PC-3 (cell line): ENCODE measurements around the gene TTC39B.

Source experiments
- EZH2phosphoT487 ChIP-seq: fragments of 300-600 bp; sonication (generic); IDR thresholded peaks from 2 replicates; pipeline ENCODE4 v1.6.1; 2018; ENCODE audit warnings: mild to moderate bottlenecking, antibody characterized with exemption, low read length, borderline replicate concordance
- TF ChIP-seq, protein P1 (sequence below): fragments of 300-600 bp; sonication (generic); conservative IDR thresholded peaks from 2 replicates; pipeline ENCODE4 v1.5.1; 2017; ENCODE audit warnings: antibody characterized with exemption, low read depth, mild to moderate bottlenecking, low read length

DNA sequence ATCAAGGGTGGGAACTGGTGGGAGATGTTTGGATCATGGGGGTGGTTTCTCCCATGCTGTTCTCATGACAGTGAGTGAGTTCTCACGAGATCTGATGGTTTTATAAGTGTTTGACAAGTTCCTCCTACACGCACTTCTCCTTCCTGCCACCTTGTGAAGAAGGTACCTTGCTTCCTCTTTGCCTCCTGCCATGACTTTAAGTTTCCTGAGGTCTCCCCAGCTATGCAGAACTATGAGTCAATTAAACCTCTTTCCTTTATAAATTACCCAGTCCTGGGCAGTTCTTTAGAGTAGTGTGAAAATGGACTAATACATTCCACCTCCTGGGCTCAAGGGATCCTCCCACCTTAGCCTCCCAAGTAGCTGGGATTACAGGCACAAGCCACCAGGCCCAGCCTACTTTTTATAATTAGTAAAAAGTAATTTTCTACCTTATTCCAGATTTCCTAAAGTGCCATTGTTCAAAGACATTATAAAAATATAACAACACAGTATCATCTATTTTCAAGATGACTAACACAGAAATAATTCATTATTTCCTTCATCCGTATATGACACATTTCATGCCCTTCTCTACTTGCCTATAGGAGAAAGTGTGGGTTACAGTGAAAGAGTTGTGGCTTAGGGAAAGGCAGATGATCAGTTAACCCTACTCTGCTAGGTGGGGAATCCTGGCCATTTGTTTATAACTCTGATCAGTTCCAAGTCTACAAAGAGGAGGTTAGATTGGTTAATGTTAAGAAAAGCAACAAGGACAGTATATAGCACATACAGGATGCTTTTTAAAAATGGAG, 99.9 kb downstream of the TTC39B start:
- TF ChIP-seq, protein P1, sequence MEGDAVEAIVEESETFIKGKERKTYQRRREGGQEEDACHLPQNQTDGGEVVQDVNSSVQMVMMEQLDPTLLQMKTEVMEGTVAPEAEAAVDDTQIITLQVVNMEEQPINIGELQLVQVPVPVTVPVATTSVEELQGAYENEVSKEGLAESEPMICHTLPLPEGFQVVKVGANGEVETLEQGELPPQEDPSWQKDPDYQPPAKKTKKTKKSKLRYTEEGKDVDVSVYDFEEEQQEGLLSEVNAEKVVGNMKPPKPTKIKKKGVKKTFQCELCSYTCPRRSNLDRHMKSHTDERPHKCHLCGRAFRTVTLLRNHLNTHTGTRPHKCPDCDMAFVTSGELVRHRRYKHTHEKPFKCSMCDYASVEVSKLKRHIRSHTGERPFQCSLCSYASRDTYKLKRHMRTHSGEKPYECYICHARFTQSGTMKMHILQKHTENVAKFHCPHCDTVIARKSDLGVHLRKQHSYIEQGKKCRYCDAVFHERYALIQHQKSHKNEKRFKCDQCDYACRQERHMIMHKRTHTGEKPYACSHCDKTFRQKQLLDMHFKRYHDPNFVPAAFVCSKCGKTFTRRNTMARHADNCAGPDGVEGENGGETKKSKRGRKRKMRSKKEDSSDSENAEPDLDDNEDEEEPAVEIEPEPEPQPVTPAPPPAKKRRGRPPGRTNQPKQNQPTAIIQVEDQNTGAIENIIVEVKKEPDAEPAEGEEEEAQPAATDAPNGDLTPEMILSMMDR = no peak
- no peak for TF ChIP-seq EZH2phosphoT487
